Gastroesophageal sphincter (tissue), 3 donors: ENCODE measurements around the gene EIF1AY.

Experiments
- EP300 ChIP-seq: sonication (generic); formaldehyde crosslinking; IDR thresholded peaks from one replicate; pipeline ENCODE4 v1.6.1; 2017; ENCODE audit warnings: antibody characterized with exemption, mild to moderate bottlenecking
- POLR2A ChIP-seq, 2 donors: fragments of 450-650 bp; IDR thresholded peaks; one replicate each; pipeline ENCODE4 v1.6.1; 2017; ENCODE audit warnings: antibody characterized with exemption in 2 of 2, mild to moderate bottlenecking in 2 of 2, moderate library complexity in 1 of 2
- TF ChIP-seq, protein P1 (sequence below), 4 experiments: fragments of 200-600 bp in 2 of 4; fragments of 450-650 bp in 2 of 4; sonication (generic) in 1 of 4; IDR thresholded peaks; one replicate each; pipeline ENCODE4 v1.5.1; 2017 to 2019; ENCODE audit warnings: antibody characterized with exemption in 4 of 4, mild to moderate bottlenecking in 2 of 4, moderate library complexity in 2 of 4

- TF ChIP-seq, protein P1, sequence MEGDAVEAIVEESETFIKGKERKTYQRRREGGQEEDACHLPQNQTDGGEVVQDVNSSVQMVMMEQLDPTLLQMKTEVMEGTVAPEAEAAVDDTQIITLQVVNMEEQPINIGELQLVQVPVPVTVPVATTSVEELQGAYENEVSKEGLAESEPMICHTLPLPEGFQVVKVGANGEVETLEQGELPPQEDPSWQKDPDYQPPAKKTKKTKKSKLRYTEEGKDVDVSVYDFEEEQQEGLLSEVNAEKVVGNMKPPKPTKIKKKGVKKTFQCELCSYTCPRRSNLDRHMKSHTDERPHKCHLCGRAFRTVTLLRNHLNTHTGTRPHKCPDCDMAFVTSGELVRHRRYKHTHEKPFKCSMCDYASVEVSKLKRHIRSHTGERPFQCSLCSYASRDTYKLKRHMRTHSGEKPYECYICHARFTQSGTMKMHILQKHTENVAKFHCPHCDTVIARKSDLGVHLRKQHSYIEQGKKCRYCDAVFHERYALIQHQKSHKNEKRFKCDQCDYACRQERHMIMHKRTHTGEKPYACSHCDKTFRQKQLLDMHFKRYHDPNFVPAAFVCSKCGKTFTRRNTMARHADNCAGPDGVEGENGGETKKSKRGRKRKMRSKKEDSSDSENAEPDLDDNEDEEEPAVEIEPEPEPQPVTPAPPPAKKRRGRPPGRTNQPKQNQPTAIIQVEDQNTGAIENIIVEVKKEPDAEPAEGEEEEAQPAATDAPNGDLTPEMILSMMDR (IDR thresholded peaks at IDR 0.05): no peak
- TF ChIP-seq POLR2A (IDR thresholded peaks at IDR 0.05): no peak
- no peak for TF ChIP-seq EP300
These were observed 47.1 kb upstream of the EIF1AY start for GRCh38 chrY:20528435-20528834.
